ENCODE data around the gene ZNF385A. TPM values are rescaled to one million over a fixed set of nuclear protein-coding genes. Genes with fewer than 3 reads are reported as not detected.
A peak's percentile ranks its signal among the peaks of the same experiment; 100 is the strongest.

ZNF385A gene
- total RNA-seq, 2 donors from 2014 or later, result 3.4 to 5.7 TPM

DNA sequence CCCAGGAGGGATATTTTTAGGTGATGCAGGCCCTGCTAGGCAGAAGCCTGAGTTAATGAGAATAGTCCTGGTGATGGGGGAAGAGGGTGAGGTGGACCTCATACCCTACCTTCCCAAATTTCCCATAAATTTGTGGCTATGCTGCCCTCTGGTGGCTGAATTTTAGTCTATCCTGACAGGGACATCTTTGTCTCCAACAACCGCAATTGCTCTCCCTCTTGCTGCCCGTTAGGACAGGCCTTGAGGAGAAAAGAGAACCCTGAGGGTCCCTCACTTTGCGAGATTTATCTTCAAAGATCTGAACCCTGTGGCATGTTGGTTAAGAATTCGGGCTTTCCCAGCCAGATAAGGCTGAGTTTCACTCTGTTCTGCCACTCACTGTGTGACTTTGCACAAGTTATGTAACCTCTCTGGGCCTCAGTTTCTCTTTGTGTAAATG, 9.8 kb upstream of the ZNF385A start:
- Mint-ChIP-seq H3K36me3 (ENCODE audit: low read depth) (peaks cover 5% of the 10 kb centered on the region), H3K4me3 (peak overlapping the region; percentile 9), H3K27ac (peak overlapping the region; percentile 14), H3K4me1 (peaks cover 30% of the 10 kb centered on the region), H3K27me3 (no peaks in the 10 kb centered on the region)
- no peak for DNase-seq
- ATAC-seq, result peak; percentile 7
- H3K9me3 ChIP-seq (ENCODE audit: control insufficient read depth, low read length, poor library complexity, severe bottlenecking), result no peaks in the 10 kb centered on the region

DNA sequence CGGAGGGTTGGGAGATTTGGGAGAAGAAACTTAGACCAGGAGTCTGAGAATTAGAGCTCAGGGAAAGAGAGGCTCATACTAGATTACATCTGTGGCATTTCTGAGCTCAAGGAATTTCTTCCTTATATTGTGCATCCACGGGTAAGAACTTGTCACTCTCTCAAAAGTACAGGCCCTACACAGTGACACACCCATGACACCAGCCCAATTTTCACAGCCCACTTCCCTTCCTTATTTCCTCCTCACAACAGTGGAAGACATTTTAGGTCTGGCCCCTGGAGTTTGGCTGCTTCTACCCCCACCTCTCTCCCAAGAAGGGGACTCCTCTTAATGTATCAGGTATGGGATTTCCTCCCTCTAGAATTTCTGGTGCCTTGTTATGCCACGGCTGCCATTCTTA, 9.2 kb upstream of the ZNF385A start:
- Mint-ChIP-seq H3K27ac (peak overlapping the region; percentile 14), H3K36me3 (ENCODE audit: low read depth) (peaks cover 3% of the 10 kb centered on the region), H3K4me3 (peak overlapping the region; percentile 15), H3K4me1 (peaks cover 27% of the 10 kb centered on the region), H3K27me3 (no peaks in the 10 kb centered on the region)
- no peaks in the 10 kb centered on the region for H3K9me3 ChIP-seq (ENCODE audit: control insufficient read depth, low read length, poor library complexity, severe bottlenecking)
- DNase-seq, result no peak
- ATAC-seq, result no peak

DNA sequence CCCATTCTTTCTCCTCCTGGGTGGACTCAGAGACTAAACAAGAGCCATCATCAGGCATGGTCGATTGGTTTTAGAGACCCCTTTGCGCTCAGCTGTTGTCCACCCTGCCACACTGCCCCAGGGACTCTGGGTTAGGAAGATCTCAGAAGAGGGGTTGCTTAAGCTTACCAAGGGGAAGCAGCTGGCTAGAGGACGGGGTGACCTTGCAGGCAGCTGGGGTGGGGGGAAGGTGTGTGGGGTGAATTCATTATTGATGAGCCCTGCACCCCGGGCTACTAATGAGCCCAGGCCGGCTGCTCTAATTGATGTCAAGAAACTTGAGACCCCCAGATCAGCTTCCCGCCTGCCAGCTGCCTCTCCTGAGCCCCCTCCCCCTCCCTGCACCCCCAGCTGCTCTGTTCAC, 8.7 kb upstream of the ZNF385A start:
- ATAC-seq (no peak), DNase-seq (no peak)
- H3K9me3 ChIP-seq (ENCODE audit: control insufficient read depth, low read length, poor library complexity, severe bottlenecking), result no peaks in the 10 kb centered on the region
- Mint-ChIP-seq H3K27me3 (no peaks in the 10 kb centered on the region), H3K36me3 (ENCODE audit: low read depth) (peaks cover 3% of the 10 kb centered on the region), H3K27ac (no peak overlapping the region), H3K4me1 (peaks cover 30% of the 10 kb centered on the region), H3K4me3 (peak overlapping the region; percentile 15)

DNA sequence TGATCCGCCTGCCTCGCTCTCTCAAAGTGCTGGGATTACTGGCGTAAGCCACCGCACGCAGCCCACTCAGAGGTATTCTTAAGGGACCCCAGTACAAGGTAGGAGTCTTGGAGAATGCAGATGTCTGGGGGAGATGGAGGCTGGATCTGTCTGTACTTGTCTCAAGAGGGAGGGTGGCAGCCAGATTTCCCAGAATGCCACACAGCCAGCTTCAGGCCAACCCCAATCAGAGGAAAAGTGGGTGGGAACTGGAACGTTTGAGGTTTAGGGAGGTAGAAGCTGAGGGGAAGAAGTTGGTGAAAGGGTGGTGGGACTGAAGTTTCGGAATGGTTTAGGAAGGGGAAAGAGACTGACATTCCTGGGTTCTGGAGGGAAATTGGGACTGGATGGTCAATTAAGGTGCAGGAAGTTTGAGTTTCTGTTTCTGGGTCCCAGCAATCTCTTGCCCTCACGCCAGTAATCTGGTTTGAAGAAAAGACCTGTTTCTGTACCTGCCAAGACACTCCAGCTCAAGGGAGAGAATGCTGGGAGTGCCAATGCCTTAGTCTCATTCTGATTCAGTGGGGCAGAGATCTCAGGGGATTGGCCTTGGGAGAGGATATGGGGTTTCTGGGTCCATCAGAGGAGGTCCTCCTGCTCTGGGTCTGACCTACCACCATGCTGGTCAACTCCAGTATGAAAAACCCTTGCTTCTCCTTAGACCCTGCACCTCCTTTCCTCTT, 8.1 kb upstream of the ZNF385A start:
- DNase-seq (no peak), ATAC-seq (no peak)
- Mint-ChIP-seq H3K36me3 (ENCODE audit: low read depth) (peaks cover 3% of the 10 kb centered on the region), H3K27ac (no peak overlapping the region), H3K4me1 (peaks cover 32% of the 10 kb centered on the region), H3K27me3 (no peaks in the 10 kb centered on the region), H3K4me3 (peak overlapping the region; percentile 9)
- no peaks in the 10 kb centered on the region for H3K9me3 ChIP-seq (ENCODE audit: control insufficient read depth, low read length, poor library complexity, severe bottlenecking)

DNA sequence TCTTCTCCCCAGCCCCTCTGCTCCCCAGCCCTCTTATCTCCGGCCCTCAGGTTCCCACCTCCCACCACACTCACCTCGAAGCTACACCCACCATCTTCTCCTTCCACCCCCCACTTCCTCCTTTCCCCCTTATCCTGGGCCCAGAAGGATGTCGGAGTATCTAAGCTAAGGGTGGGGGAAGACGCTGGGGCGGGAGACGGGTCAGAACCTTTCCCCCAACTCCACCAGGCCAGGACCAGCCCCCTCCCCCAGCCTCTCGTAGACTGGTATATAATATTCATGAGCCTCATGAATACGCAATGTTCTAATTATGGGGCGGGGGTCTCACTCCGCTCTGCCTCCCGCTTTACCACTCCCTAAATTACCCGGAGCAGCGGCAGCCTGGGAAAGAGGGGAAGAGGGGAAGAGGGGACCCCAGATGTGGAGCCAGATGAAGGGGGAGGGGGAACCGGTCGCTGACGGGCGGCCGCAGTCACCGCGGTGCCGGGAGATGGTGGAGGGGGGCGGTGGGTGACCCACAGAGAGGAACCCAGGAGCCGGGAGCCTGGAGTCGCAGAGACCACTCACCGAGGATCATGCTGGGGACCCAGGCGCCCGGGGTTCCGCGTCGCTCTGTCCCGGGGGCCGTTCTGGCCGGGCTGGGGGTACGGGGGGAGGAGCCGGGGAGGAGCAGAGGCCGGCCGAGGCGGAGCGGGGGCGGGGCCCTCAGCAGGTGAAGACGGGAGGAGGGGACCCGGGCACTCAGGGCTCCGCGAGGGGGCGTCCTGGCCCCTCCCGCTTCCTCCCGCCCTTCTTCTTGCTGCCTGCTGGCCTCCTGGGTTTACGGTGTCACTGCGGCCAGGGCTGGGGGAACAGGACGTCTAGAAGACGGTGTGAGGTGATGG, 6.4 kb upstream of the ZNF385A start:
- H3K4me1 Mint-ChIP-seq, result peaks cover 33% of the 10 kb centered on the region
- H3K36me3 Mint-ChIP-seq (ENCODE audit: low read depth), result no peaks in the 10 kb centered on the region
- no peaks in the 10 kb centered on the region for H3K9me3 ChIP-seq (ENCODE audit: control insufficient read depth, low read length, poor library complexity, severe bottlenecking)
- no peaks in the 10 kb centered on the region for H3K27me3 Mint-ChIP-seq
- DNase-seq (peak; percentile 45 to 72 (median 69)), ATAC-seq (peak; percentile 87)
- H3K27ac Mint-ChIP-seq, result no peak overlapping the region
- peak overlapping the region; percentile 87 for H3K4me3 Mint-ChIP-seq

DNA sequence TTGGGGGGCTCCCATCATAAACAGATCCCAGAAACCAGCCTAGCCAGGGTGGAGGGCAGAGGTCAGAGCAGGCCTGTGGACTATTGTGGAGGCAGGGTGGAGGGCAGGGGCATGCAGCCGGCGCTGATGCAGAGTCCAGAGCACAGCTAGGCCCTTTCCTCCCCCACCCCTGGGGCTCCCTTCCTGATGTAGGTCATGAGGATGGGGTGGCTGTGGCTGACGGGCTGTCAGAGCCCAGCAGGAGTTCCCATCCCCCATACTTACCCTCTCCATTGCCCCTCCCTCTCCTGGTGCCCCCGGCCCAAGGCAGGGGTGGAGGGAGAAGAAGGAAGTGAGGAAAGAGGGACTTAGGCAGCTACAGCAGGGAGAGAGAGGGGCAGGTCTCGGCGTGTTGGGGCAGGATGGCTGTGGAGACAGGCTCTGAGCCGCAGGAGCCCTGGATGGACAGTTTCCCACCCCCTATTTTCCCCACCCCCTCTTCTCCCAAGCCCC, 5.7 kb upstream of the ZNF385A start:
- Mint-ChIP-seq H3K4me3 (peak overlapping the region; percentile 33), H3K36me3 (ENCODE audit: low read depth) (no peaks in the 10 kb centered on the region), H3K27ac (peak overlapping the region; percentile 84), H3K27me3 (no peaks in the 10 kb centered on the region), H3K4me1 (peaks cover 33% of the 10 kb centered on the region)
- ATAC-seq (no peak), DNase-seq (no peak)
- no peaks in the 10 kb centered on the region for H3K9me3 ChIP-seq (ENCODE audit: control insufficient read depth, low read length, poor library complexity, severe bottlenecking)

GRCh38 chr12:54389607-54390175, 5.2 kb upstream of the ZNF385A start:
- no peaks in the 10 kb centered on the region for H3K9me3 ChIP-seq (ENCODE audit: control insufficient read depth, low read length, poor library complexity, severe bottlenecking)
- Mint-ChIP-seq H3K36me3 (ENCODE audit: low read depth) (no peaks in the 10 kb centered on the region), H3K27me3 (no peaks in the 10 kb centered on the region), H3K4me3 (peak overlapping the region; percentile 72), H3K27ac (peak overlapping the region; percentile 84), H3K4me1 (peaks cover 33% of the 10 kb centered on the region)
- DNase-seq, result no peak
- ATAC-seq, result no peak

DNA sequence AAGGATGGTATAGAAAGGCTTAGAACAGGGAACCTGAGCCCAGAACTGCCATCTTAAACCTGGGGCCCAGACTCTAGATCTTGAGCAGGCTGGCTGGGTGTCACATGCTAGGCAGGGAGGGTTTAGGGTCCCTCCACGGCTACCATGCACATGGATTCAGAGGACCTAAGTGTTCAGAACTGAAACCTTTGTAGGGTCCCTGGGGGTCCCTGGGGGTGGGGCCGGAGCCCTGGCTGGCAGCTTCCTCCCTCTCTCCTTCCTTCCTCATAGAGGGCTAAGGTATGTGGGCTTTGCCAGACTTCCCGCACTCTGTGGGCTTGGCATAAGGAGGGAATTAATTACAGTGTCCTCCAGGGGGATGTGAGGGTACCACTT, 4.6 kb upstream of the ZNF385A start:
- ATAC-seq (no peak), DNase-seq (no peak)
- Mint-ChIP-seq H3K4me1 (peaks cover 32% of the 10 kb centered on the region), H3K27ac (peak overlapping the region; percentile 84), H3K36me3 (ENCODE audit: low read depth) (no peaks in the 10 kb centered on the region), H3K4me3 (no peak overlapping the region), H3K27me3 (no peaks in the 10 kb centered on the region)
- H3K9me3 ChIP-seq (ENCODE audit: control insufficient read depth, low read length, poor library complexity, severe bottlenecking), result no peaks in the 10 kb centered on the region

- no peaks in the 10 kb centered on the region for H3K36me3 Mint-ChIP-seq (ENCODE audit: low read depth)
- peaks cover 27% of the 10 kb centered on the region for H3K4me1 Mint-ChIP-seq
- ATAC-seq, result no peak
- DNase-seq, result no peak
- H3K9me3 ChIP-seq (ENCODE audit: control insufficient read depth, low read length, poor library complexity, severe bottlenecking), result no peaks in the 10 kb centered on the region
- peak overlapping the region; percentile 84 for H3K27ac Mint-ChIP-seq
- no peak overlapping the region for H3K4me3 Mint-ChIP-seq
- no peaks in the 10 kb centered on the region for H3K27me3 Mint-ChIP-seq
Measured at GRCh38 chr12:54388237-54389133, 4.0 kb upstream of the ZNF385A start.

- no peaks in the 10 kb centered on the region for H3K27me3 Mint-ChIP-seq
- no peak for DNase-seq
- no peaks in the 10 kb centered on the region for H3K9me3 ChIP-seq (ENCODE audit: control insufficient read depth, low read length, poor library complexity, severe bottlenecking)
- H3K36me3 Mint-ChIP-seq (ENCODE audit: low read depth), result no peaks in the 10 kb centered on the region
- no peak for ATAC-seq
- H3K4me1 Mint-ChIP-seq, result peaks cover 27% of the 10 kb centered on the region
- no peak overlapping the region for H3K4me3 Mint-ChIP-seq
- peak overlapping the region; percentile 67 for H3K27ac Mint-ChIP-seq
Measured at GRCh38 chr12:54387114-54387467, 2.6 kb upstream of the ZNF385A start.

- Mint-ChIP-seq H3K27ac (no peak overlapping the region), H3K27me3 (no peaks in the 10 kb centered on the region), H3K4me1 (peaks cover 23% of the 10 kb centered on the region), H3K4me3 (no peak overlapping the region), H3K36me3 (ENCODE audit: low read depth) (no peaks in the 10 kb centered on the region)
- no peak for DNase-seq
- H3K9me3 ChIP-seq (ENCODE audit: control insufficient read depth, low read length, poor library complexity, severe bottlenecking), result no peaks in the 10 kb centered on the region
- no peak for ATAC-seq
Measured at GRCh38 chr12:54386403-54387113, 2.0 kb upstream of the ZNF385A start.

DNA sequence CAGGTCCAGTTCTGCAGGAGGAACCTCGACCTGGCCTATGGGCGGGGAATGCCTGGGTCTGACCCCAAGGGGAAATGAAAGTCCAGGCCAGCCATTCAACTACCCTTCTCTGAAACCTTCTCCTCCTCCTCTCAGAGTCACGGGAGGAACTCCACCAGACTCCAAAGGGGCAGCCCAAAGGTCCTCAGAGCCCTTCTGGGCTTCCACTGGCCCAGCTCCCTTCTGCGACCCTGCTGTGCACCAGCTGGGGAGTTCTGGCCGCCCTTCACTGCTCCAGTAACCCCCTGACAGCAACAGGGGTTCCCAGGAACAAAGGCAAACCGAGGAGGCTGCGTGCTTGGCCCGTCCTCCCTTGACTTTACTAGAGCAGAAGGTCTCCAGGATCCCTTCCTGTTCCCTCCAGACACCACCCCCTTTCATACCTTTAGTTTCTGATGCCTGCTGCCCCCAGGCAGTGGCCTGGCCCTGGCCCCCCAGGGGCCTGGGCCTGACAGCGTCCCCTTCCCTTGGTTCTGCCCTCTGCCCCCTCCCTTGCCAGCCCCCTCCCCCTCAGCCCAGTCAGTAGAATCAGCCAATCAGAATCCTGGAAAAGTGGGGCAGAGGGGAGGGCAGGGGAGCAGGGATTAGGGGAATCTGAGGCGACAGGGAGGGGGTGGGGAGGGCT, 850 bp upstream of the ZNF385A start:
- peaks cover 24% of the 10 kb centered on the region for H3K4me1 Mint-ChIP-seq
- no peak overlapping the region for H3K4me3 Mint-ChIP-seq
- no peaks in the 10 kb centered on the region for H3K27me3 Mint-ChIP-seq
- DNase-seq, result no peak
- no peak overlapping the region for H3K27ac Mint-ChIP-seq
- H3K36me3 Mint-ChIP-seq (ENCODE audit: low read depth), result no peaks in the 10 kb centered on the region
- ATAC-seq, result no peak
- H3K9me3 ChIP-seq (ENCODE audit: control insufficient read depth, low read length, poor library complexity, severe bottlenecking), result no peaks in the 10 kb centered on the region
